ENCODE data around the gene PIEZO2. TPM values are rescaled to one million over a fixed set of nuclear protein-coding genes. Genes with fewer than 3 reads are reported as not detected.

PIEZO2 gene
- total RNA-seq, 1 donor from 2014 or later: 0.11 TPM

- intact Hi-C loops (cut with DNase I): no loop called here
- DNase-seq (ENCODE audit: missing footprints) (no peak), ATAC-seq (no peak)
These were observed 129.9 kb downstream of the PIEZO2 start for GRCh38 chr18:11019295-11020105.

- ATAC-seq: no peak
- intact Hi-C loops (cut with DNase I): no loop called here
- DNase-seq (ENCODE audit: missing footprints): no peak
These were observed 139.5 kb downstream of the PIEZO2 start for GRCh38 chr18:11009869-11010268.

GRCh38 chr18:11009147-11009546, 140.2 kb downstream of the PIEZO2 start:
- ATAC-seq (no peak), DNase-seq (ENCODE audit: missing footprints) (no peak)
- intact Hi-C loops (cut with DNase I): no loop called here

GRCh38 chr18:11008505-11008904, 140.9 kb downstream of the PIEZO2 start:
- ATAC-seq: no peak
- DNase-seq (ENCODE audit: missing footprints): no peak
- intact Hi-C loops (cut with DNase I): no loop called here

GRCh38 chr18:11005528-11005927, 143.8 kb downstream of the PIEZO2 start:
- no peak for ATAC-seq
- intact Hi-C loops (cut with DNase I): no loop called here
- no peak for DNase-seq (ENCODE audit: missing footprints)

- DNase-seq (ENCODE audit: missing footprints) (no peak), ATAC-seq (no peak)
- intact Hi-C loops (cut with DNase I): no loop called here
These were observed 144.4 kb downstream of the PIEZO2 start for GRCh38 chr18:11004951-11005350.

GRCh38 chr18:11004294-11004693, 145.1 kb downstream of the PIEZO2 start:
- DNase-seq (ENCODE audit: missing footprints) (no peak), ATAC-seq (no peak)
- intact Hi-C loops (cut with DNase I): no loop called here

- intact Hi-C loops (cut with DNase I): no loop called here
- DNase-seq (ENCODE audit: missing footprints) (no peak), ATAC-seq (no peak)
These were observed 146.6 kb downstream of the PIEZO2 start for GRCh38 chr18:11002796-11003195.

GRCh38 chr18:11002277-11002676, 147.1 kb downstream of the PIEZO2 start:
- no peak for ATAC-seq
- intact Hi-C loops (cut with DNase I): no loop called here

GRCh38 chr18:11000071-11000470, 149.3 kb downstream of the PIEZO2 start:
- DNase-seq (ENCODE audit: missing footprints): no peak
- intact Hi-C loops (cut with DNase I): no loop called here
- ATAC-seq: no peak

More at GRCh38 chr18:11002277-11002676, 147.1 kb downstream of the PIEZO2 start:
- no peak for DNase-seq (ENCODE audit: missing footprints)

GRCh38 chr18:10997885-10998284, 151.5 kb downstream of the PIEZO2 start:
- no peak for DNase-seq (ENCODE audit: missing footprints)
- intact Hi-C loops (cut with DNase I): no loop called here
- no peak for ATAC-seq

- no peak for ATAC-seq
- intact Hi-C loops (cut with DNase I): no loop called here
These were observed 153.8 kb downstream of the PIEZO2 start for GRCh38 chr18:10995550-10995949.

GRCh38 chr18:10989486-10989885, 159.9 kb downstream of the PIEZO2 start:
- ATAC-seq (no peak), DNase-seq (ENCODE audit: missing footprints) (no peak)

More at GRCh38 chr18:10995550-10995949, 153.8 kb downstream of the PIEZO2 start:
- no peak for DNase-seq (ENCODE audit: missing footprints)

GRCh38 chr18:10985689-10986088, 163.7 kb downstream of the PIEZO2 start:
- DNase-seq (ENCODE audit: missing footprints) (no peak), ATAC-seq (no peak)
- intact Hi-C loops (cut with DNase I): no loop called here

More at GRCh38 chr18:10989486-10989885, 159.9 kb downstream of the PIEZO2 start:
- intact Hi-C loops (cut with DNase I): no loop called here

GRCh38 chr18:10979411-10979810, 170.0 kb downstream of the PIEZO2 start:
- DNase-seq (ENCODE audit: missing footprints): no peak
- ATAC-seq: no peak
- intact Hi-C loops (cut with DNase I): no loop called here

GRCh38 chr18:10977042-10977441, 172.3 kb downstream of the PIEZO2 start:
- DNase-seq (ENCODE audit: missing footprints) (no peak), ATAC-seq (no peak)
- intact Hi-C loops (cut with DNase I): no loop called here

GRCh38 chr18:10973567-10974203, 175.7 kb downstream of the PIEZO2 start:
- DNase-seq (ENCODE audit: missing footprints): no peak
- no peak for ATAC-seq
- intact Hi-C loops (cut with DNase I): no loop called here

GRCh38 chr18:10971717-10972116, 177.7 kb downstream of the PIEZO2 start:
- intact Hi-C loops (cut with DNase I): no loop called here
- ATAC-seq (no peak), DNase-seq (ENCODE audit: missing footprints) (no peak)

- DNase-seq (ENCODE audit: missing footprints) (no peak), ATAC-seq (no peak)
- intact Hi-C loops (cut with DNase I): no loop called here
These were observed 184.2 kb downstream of the PIEZO2 start for GRCh38 chr18:10965119-10965518.

GRCh38 chr18:10953672-10954071, 195.7 kb downstream of the PIEZO2 start:
- ATAC-seq: no peak
- intact Hi-C loops (cut with DNase I): no loop called here
- no peak for DNase-seq (ENCODE audit: missing footprints)
